GM12873 (cell line): ENCODE data around the gene TMEM132D.

ENCODE experiments used
- CTCF ChIP-seq: IDR thresholded peaks from 2 replicates; pipeline ENCODE4 v1.5.1; 2012; ENCODE audit warnings: low read depth, mild to moderate bottlenecking, moderate library complexity, low read length, control low read depth; ENCODE audit not compliant: insufficient read depth; ENCODE audit errors: missing control alignments

TMEM132D gene

GRCh38 chr12:129276361-129277060 is 627.3 kb downstream of the TMEM132D start:
- TF ChIP-seq CTCF, result no peak

GRCh38 chr12:129269756-129270495 is 633.9 kb downstream of the TMEM132D start:
- TF ChIP-seq CTCF, result no peak

- TF ChIP-seq CTCF, result no peak
These were observed 645.0 kb downstream of the TMEM132D start for GRCh38 chr12:129258781-129259318.

- no peak for TF ChIP-seq CTCF
These were observed 646.3 kb downstream of the TMEM132D start for GRCh38 chr12:129257524-129257923.

GRCh38 chr12:129246630-129247029 is 657.2 kb downstream of the TMEM132D start:
- TF ChIP-seq CTCF, result no peak

- TF ChIP-seq CTCF, result no peak
These were observed 658.1 kb downstream of the TMEM132D start for GRCh38 chr12:129245769-129246168.

- TF ChIP-seq CTCF, result no peak
These were observed 662.0 kb downstream of the TMEM132D start for GRCh38 chr12:129241852-129242251.
